ENCODE results near the gene NMT2. TPM values are rescaled to one million over a fixed set of nuclear protein-coding genes. Genes with fewer than 3 reads are reported as not detected.

Gene NMT2
- total RNA-seq, 1 experiment from 2014 or later: 15.7 TPM

DNA sequence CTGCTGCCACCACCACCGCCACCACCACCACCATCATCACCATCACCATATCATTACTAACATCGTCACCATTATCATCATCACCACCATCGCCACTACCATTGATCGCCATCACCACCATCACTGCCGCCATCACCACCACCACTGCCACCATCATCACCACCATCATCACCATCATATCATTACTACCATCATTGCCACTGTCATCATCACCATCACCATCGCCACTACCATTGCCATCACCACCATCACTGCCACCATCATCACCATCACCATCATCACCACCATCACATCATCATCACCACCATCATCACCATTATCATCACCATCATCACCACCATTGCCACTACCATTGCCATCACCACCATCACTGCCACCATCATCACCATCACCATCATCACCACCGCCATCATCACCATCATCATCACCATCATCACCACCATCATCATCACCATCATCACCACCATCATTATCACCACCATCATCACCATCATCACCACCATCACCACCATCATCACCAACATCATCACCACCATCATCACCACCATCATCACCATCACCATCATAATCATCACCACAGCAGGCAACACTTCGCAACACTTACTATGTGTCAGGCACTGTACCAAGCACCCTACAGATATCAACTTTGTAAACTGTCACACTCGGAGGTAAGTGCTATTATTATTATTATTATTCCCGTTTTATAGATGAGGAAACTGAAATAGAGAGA is 19.3 kb downstream of the NMT2 start:
- intact Hi-C loops (cut with micrococcal nuclease; ENCODE audit: unreplicated experiment): no loop called here
- Histone ChIP-seq H3K36me3 (ENCODE audit: insufficient read depth, low read length, poor library complexity, severe bottlenecking) (no peaks in the 10 kb centered on the region), H3K27me3 (replicated peaks; ENCODE audit: insufficient read depth, low read depth, low read length, poor library complexity) (no peaks in the 10 kb centered on the region), H3K4me1 (ENCODE audit: insufficient read depth, low read length, poor library complexity, severe bottlenecking) (no peaks in the 10 kb centered on the region), H3K27ac (ENCODE audit: low read depth, low read length, poor library complexity, severe bottlenecking) (no peak overlapping the region), H3K9me3 (ENCODE audit: low read depth, low read length, poor library complexity, severe bottlenecking) (no peaks in the 10 kb centered on the region), H3K4me3 (ENCODE audit: low read depth, low read length, poor library complexity, severe bottlenecking) (no peak overlapping the region)
- no TSS peak for BruUV-seq (replicated peaks)
- DNase-seq (ENCODE audit: low spot score): no peak
- TF ChIP-seq CTCF (conservative IDR thresholded peaks at IDR 0.05; ENCODE audit: low read depth, low read length): no peak
- POLR2A ChIA-PET (ENCODE audit: low non-redundant PET): no interaction called here
- CTCF ChIA-PET: no interaction called here

GRCh38 chr10:15147594-15148392 is 20.7 kb downstream of the NMT2 start:
- Histone ChIP-seq H3K36me3 (ENCODE audit: insufficient read depth, low read length, poor library complexity, severe bottlenecking) (no peaks in the 10 kb centered on the region), H3K9me3 (ENCODE audit: low read depth, low read length, poor library complexity, severe bottlenecking) (no peaks in the 10 kb centered on the region), H3K4me3 (ENCODE audit: low read depth, low read length, poor library complexity, severe bottlenecking) (no peak overlapping the region), H3K27me3 (replicated peaks; ENCODE audit: insufficient read depth, low read depth, low read length, poor library complexity) (no peaks in the 10 kb centered on the region), H3K27ac (ENCODE audit: low read depth, low read length, poor library complexity, severe bottlenecking) (no peak overlapping the region), H3K4me1 (ENCODE audit: insufficient read depth, low read length, poor library complexity, severe bottlenecking) (no peaks in the 10 kb centered on the region)
- intact Hi-C loops (cut with micrococcal nuclease; ENCODE audit: unreplicated experiment): no loop called here
- CTCF ChIA-PET: no interaction called here
- no peak for DNase-seq (ENCODE audit: low spot score)
- no TSS peak for BruUV-seq (replicated peaks)
- TF ChIP-seq CTCF (conservative IDR thresholded peaks at IDR 0.05; ENCODE audit: low read depth, low read length): no peak
- TF ChIP-seq EZH2 (IDR thresholded peaks at IDR 0.05; ENCODE audit: borderline replicate concordance, low read depth, low read length, poor library complexity, severe bottlenecking): no peak
- POLR2A ChIA-PET (ENCODE audit: low non-redundant PET): interaction anchor here (0.6 kb wide), 1 partner anchor 188 kb away, joined by 13 read pairs; no protein-coding TSS in a partner anchor

DNA sequence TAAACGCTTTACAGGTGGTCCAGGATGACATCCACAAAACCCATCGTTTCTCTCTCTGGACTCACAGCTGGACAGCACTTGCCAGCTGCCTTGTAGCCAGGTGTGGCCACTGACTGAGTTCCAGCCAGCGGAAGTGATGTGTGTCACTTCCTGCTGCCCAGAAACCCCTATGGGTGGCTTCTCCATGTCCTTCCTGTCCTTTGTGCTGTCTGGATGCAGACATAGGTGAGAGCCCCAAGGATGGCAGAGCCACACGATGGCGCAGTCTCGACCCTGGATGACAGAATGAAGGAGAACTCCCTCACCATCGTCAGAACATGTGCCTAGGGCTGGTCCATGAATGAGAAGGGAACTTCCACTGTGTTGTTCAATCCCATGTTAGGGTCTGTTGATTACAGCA is 22.1 kb downstream of the NMT2 start:
- H3K27me3 ChIP-seq (replicated peaks; ENCODE audit: insufficient read depth, low read depth, low read length, poor library complexity): no peaks in the 10 kb centered on the region
- H3K36me3 ChIP-seq (ENCODE audit: insufficient read depth, low read length, poor library complexity, severe bottlenecking): no peaks in the 10 kb centered on the region
- POLR2A ChIA-PET (ENCODE audit: low non-redundant PET): no interaction called here
- intact Hi-C loops (cut with micrococcal nuclease; ENCODE audit: unreplicated experiment): no loop called here
- H3K27ac ChIP-seq (ENCODE audit: low read depth, low read length, poor library complexity, severe bottlenecking): no peak overlapping the region
- TF ChIP-seq CTCF (conservative IDR thresholded peaks at IDR 0.05; ENCODE audit: low read depth, low read length) (no peak), EZH2 (IDR thresholded peaks at IDR 0.05; ENCODE audit: borderline replicate concordance, low read depth, low read length, poor library complexity, severe bottlenecking) (no peak)
- CTCF ChIA-PET: no interaction called here
- DNase-seq (ENCODE audit: low spot score): no peak
- no peaks in the 10 kb centered on the region for H3K9me3 ChIP-seq (ENCODE audit: low read depth, low read length, poor library complexity, severe bottlenecking)
- BruUV-seq (replicated peaks): no TSS peak
- no peak overlapping the region for H3K4me3 ChIP-seq (ENCODE audit: low read depth, low read length, poor library complexity, severe bottlenecking)
- H3K4me1 ChIP-seq (ENCODE audit: insufficient read depth, low read length, poor library complexity, severe bottlenecking): peaks cover 4% of the 10 kb centered on the region
